OCI-LY7 (cell line): ENCODE results near the gene TRH. TPM values are rescaled to one million over a fixed set of nuclear protein-coding genes. Genes with fewer than 3 reads are reported as not detected.

ENCODE experiments used
- BruUV-seq: library from RNA; stranded (reverse); fragments of 400-500 nt; replicated peaks from 2 replicates; lab custom pipeline; 2021; lab: Mats Ljungman, UMichigan
- CTCF ChIA-PET: fragments of 300-600 bp; sonication (Branson Sonifier 250); formaldehyde crosslinking; loops from one replicate; lab custom pipeline; 2022; ENCODE audit warnings: antibody characterized with exemption; ENCODE audit not compliant: unreplicated experiment; lab: Charles Lee
- POLR2A ChIA-PET: fragments of 300-600 bp; sonication (Branson Sonifier 250); formaldehyde crosslinking; loops from one replicate; lab custom pipeline; 2022; ENCODE audit warnings: antibody characterized with exemption; lab: Charles Lee
- DNase-seq: peaks from one replicate; pipeline ENCODE4 v3.0.0-alpha.2; 2015; ENCODE audit warnings: low spot score
- H2AFZ ChIP-seq: fragments of 200-600 bp; sonication (generic), shearing (Covaris generic); 2 replicates; pipeline ENCODE4 v1.6.1; 2014; ENCODE audit warnings: mild to moderate bottlenecking, antibody characterized with exemption, low read length, moderate library complexity
- H3K27ac ChIP-seq: fragments of 200-600 bp; sonication (generic); 2 replicates; pipeline ENCODE4 v1.5.1; 2014; ENCODE audit warnings: mixed run types, low read depth, mild to moderate bottlenecking, moderate library complexity, low read length, inconsistent platforms; ENCODE audit not compliant: poor library complexity, severe bottlenecking
- H3K36me3 ChIP-seq: fragments of 200-600 bp; sonication (generic); 2 replicates; pipeline ENCODE4 v1.6.1; 2014; ENCODE audit warnings: mild to moderate bottlenecking, antibody characterized with exemption, low read length, moderate library complexity, mixed read lengths; ENCODE audit not compliant: insufficient read depth
- H3K4me1 ChIP-seq: fragments of 200-600 bp; sonication (generic); 2 replicates; pipeline ENCODE4 v1.5.1; 2014; ENCODE audit warnings: mild to moderate bottlenecking, low read length; ENCODE audit not compliant: insufficient read depth, poor library complexity, severe bottlenecking
- H3K4me2 ChIP-seq: fragments of 200-600 bp; sonication (generic); 2 replicates; pipeline ENCODE4 v1.6.1; 2014; ENCODE audit warnings: mild to moderate bottlenecking, low read length
- H3K4me3 ChIP-seq: fragments of 200-600 bp; sonication (generic); 2 replicates; pipeline ENCODE4 v1.5.1; 2014; ENCODE audit warnings: mild to moderate bottlenecking, low read depth, low read length; ENCODE audit not compliant: poor library complexity, severe bottlenecking
- H3K79me2 ChIP-seq: fragments of 200-600 bp; sonication (generic); 2 replicates; pipeline ENCODE4 v1.6.1; 2016; ENCODE audit warnings: low read depth, mild to moderate bottlenecking, low read length, moderate library complexity, mixed read lengths; ENCODE audit not compliant: insufficient read depth
- H3K9me2 ChIP-seq: fragments of 200-600 bp; sonication (generic); 2 replicates; pipeline ENCODE4 v1.6.1; 2016; ENCODE audit warnings: mild to moderate bottlenecking, low read length, mixed read lengths; ENCODE audit not compliant: insufficient read depth
- H3K9me3 ChIP-seq: fragments of 200-600 bp; sonication (generic); 2 replicates; pipeline ENCODE4 v1.6.1; 2014; ENCODE audit warnings: mild to moderate bottlenecking, mixed run types, low read length, mixed read lengths
- H4K20me1 ChIP-seq: fragments of 200-600 bp; sonication (generic); 2 replicates; pipeline ENCODE4 v1.6.1; 2014; ENCODE audit warnings: mild to moderate bottlenecking, antibody characterized with exemption, low read length, moderate library complexity, mixed read lengths; ENCODE audit not compliant: insufficient read depth
- EZH2phosphoT487 ChIP-seq: fragments of 200-600 bp; sonication (generic); IDR thresholded peaks from 2 replicates; pipeline ENCODE4 v1.6.1; 2018; ENCODE audit warnings: low read depth, borderline replicate concordance, mild to moderate bottlenecking, mixed run types, antibody characterized with exemption, low read length, moderate library complexity, mixed read lengths
- intact Hi-C: fragments of 100-400 bp; cut with micrococcal nuclease; formaldehyde crosslinking; loops from one replicate; pipeline ENCODE4 v1.10.0; 2022; ENCODE audit not compliant: unreplicated experiment
- total RNA-seq, 2 experiments: library from RNA; depleted of rRNA in 1 of 2; stranded (reverse); fragments of >200 nt in 1 of 2; shearing (Covaris generic) in 1 of 2; gene quantifications; 2 replicates each; pipeline ENCODE4 v1.2.3, GENCODE V29; 2014 to 2022
- TF ChIP-seq, protein P1 (sequence below): fragments of 200-600 bp; sonication (generic); conservative IDR thresholded peaks from 2 replicates; pipeline ENCODE4 v1.5.1; 2014; ENCODE audit warnings: mild to moderate bottlenecking, antibody characterized with exemption, low read length, moderate library complexity, mixed read lengths

TRH gene
- total RNA-seq, 2 experiments from 2014 or later = not detected

DNA sequence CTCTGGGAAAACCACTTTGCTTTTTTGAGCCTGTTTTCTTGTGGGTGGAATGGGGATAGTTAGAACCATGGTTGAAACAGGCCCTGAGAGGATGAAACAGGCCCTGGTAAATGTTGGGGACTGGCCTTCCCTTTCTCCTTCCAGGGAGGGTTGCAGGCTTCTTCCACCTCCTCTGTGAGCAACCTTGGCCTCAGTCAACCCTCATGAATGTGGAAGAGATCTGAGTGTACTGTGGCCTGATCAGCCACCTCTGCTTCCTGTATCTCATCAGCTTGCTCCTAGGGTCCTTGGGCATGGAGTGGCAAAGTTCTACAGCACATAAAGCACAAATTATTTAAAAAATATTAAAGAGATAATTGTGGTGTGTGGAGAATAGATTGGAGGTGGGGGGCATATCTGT, 17.6 kb upstream of the TRH start:
- Histone ChIP-seq H3K9me3 (no peaks in the 10 kb centered on the region), H2AFZ (no peak overlapping the region), H3K27ac (no peak overlapping the region), H3K9me2 (no peaks in the 10 kb centered on the region), H3K79me2 (no peaks in the 10 kb centered on the region), H3K4me2 (no peak overlapping the region), H4K20me1 (no peaks in the 10 kb centered on the region), H3K4me1 (peaks cover 6% of the 10 kb centered on the region), H3K4me3 (no peak overlapping the region), H3K36me3 (no peaks in the 10 kb centered on the region)
- CTCF ChIA-PET = no interaction called here
- no peak for DNase-seq
- POLR2A ChIA-PET = no interaction called here
- no TSS peak for BruUV-seq
- TF ChIP-seq, protein P1, sequence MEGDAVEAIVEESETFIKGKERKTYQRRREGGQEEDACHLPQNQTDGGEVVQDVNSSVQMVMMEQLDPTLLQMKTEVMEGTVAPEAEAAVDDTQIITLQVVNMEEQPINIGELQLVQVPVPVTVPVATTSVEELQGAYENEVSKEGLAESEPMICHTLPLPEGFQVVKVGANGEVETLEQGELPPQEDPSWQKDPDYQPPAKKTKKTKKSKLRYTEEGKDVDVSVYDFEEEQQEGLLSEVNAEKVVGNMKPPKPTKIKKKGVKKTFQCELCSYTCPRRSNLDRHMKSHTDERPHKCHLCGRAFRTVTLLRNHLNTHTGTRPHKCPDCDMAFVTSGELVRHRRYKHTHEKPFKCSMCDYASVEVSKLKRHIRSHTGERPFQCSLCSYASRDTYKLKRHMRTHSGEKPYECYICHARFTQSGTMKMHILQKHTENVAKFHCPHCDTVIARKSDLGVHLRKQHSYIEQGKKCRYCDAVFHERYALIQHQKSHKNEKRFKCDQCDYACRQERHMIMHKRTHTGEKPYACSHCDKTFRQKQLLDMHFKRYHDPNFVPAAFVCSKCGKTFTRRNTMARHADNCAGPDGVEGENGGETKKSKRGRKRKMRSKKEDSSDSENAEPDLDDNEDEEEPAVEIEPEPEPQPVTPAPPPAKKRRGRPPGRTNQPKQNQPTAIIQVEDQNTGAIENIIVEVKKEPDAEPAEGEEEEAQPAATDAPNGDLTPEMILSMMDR = no peak
- no peak for TF ChIP-seq EZH2phosphoT487
- intact Hi-C loops = no loop called here

DNA sequence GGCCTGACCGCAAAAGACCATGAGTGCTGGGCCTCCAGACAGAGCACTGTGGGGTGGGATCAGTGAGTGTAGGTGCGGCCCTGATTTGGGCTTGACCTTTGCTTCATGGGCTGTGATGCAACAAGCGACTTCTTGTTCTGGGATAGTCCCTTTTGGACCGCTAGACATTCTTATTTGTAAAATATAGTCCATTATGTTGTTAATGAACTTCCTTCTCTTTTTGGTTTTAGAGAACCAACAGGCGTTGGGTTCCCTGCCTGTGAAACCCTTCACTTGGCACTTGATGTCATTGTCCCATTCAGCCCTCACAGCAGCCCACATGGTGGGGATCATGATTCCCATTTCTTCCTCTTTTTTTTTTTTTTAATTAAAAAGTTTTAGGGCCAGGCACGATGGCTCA, 15.8 kb upstream of the TRH start:
- TF ChIP-seq, protein P1 = no peak
- no peak for TF ChIP-seq EZH2phosphoT487
- no peak overlapping the region for H3K4me2 ChIP-seq
- no TSS peak for BruUV-seq
- no peaks in the 10 kb centered on the region for H3K36me3 ChIP-seq
- H3K9me3 ChIP-seq = no peaks in the 10 kb centered on the region
- no peaks in the 10 kb centered on the region for H3K79me2 ChIP-seq
- no peak for DNase-seq
- H3K4me3 ChIP-seq = no peak overlapping the region
- H2AFZ ChIP-seq = no peak overlapping the region
- H3K27ac ChIP-seq = no peak overlapping the region
- intact Hi-C loops = no loop called here
- no peaks in the 10 kb centered on the region for H4K20me1 ChIP-seq
- H3K4me1 ChIP-seq = peaks cover 6% of the 10 kb centered on the region
- CTCF ChIA-PET = no interaction called here
- POLR2A ChIA-PET = no interaction called here
- H3K9me2 ChIP-seq = no peaks in the 10 kb centered on the region

DNA sequence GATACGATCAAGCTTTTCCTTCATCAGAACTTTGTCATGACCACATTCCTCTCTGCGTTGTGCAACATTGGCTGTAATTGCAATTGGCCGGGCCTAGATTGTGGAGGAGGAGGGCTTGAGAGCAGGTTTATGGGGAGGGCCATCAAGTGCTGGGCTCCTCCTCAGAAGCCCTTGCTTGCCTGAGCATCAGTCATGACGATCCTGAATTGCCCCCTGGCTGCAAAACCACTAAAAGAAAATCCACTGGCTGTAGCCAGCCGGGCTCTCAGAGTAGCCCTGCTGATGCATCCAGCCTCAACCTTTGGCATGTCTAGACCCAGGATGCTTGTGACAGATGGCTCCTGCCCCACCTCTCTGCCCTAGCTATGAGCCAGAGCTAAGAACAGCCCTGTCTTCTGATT, 13.4 kb upstream of the TRH start:
- Histone ChIP-seq H3K27ac (no peak overlapping the region), H2AFZ (no peak overlapping the region), H3K9me2 (no peaks in the 10 kb centered on the region), H3K36me3 (no peaks in the 10 kb centered on the region), H3K79me2 (no peaks in the 10 kb centered on the region), H4K20me1 (no peaks in the 10 kb centered on the region), H3K9me3 (no peaks in the 10 kb centered on the region), H3K4me2 (no peak overlapping the region), H3K4me1 (no peaks in the 10 kb centered on the region), H3K4me3 (no peak overlapping the region)
- no peak for DNase-seq
- POLR2A ChIA-PET = no interaction called here
- TF ChIP-seq EZH2phosphoT487 = no peak
- TF ChIP-seq, protein P1 = no peak
- CTCF ChIA-PET = no interaction called here
- no TSS peak for BruUV-seq
- intact Hi-C loops = no loop called here
